Upper lobe of left lung (tissue), 6 donors: ENCODE data around the gene CFAP206. TPM values are rescaled to one million over a fixed set of nuclear protein-coding genes. Genes with fewer than 3 reads are reported as not detected.
A peak's percentile ranks its signal among the peaks of the same experiment; 100 is the strongest.

ENCODE experiments used
- ATAC-seq, 2 donors: fragments of 200-7000 bp; cut with Tn5 transposase; one replicate each; pipeline ENCODE4 v1.9.1; 2022; ENCODE audit warnings: mild to moderate bottlenecking in 2 of 2, moderate library complexity in 2 of 2; ENCODE audit not compliant: low FRiP score in 2 of 2
- DNase-seq, 2 donors: peaks; one replicate each; pipeline ENCODE4 v3.0.0-alpha.2; 2019 to 2020
- H3K27ac ChIP-seq, 4 donors: fragments of 200-600 bp; sonication (generic); one replicate each; pipeline ENCODE4 v1.5.1; 2016 to 2019
- H3K27me3 ChIP-seq, 4 donors: fragments of 200-600 bp; sonication (generic); one replicate each; pipeline ENCODE4 v1.5.1; 2017 to 2019
- H3K36me3 ChIP-seq, 4 donors: fragments of 200-600 bp; sonication (generic); one replicate each; pipeline ENCODE4 v1.5.1; 2016 to 2019
- H3K4me1 ChIP-seq, 4 donors: fragments of 200-600 bp; sonication (generic); one replicate each; pipeline ENCODE4 v1.5.1; 2018 to 2019
- H3K4me3 ChIP-seq, 4 donors: fragments of 200-600 bp; sonication (generic); one replicate each; pipeline ENCODE4 v1.5.1; 2017 to 2019; ENCODE audit warnings: mild to moderate bottlenecking in 2 of 4, moderate library complexity in 1 of 4
- H3K9me3 ChIP-seq, 4 donors: fragments of 200-600 bp; sonication (generic); one replicate each; pipeline ENCODE4 v1.5.1; 2018 to 2019
- EP300 ChIP-seq, 4 donors: sonication (generic); formaldehyde crosslinking; IDR thresholded peaks; one replicate each; pipeline ENCODE4 v1.5.1; 2017; ENCODE audit warnings: antibody characterized with exemption in 4 of 4, control low read depth in 2 of 4
- POLR2A ChIP-seq, 4 donors: fragments of 450-650 bp; IDR thresholded peaks; one replicate each; pipeline ENCODE4 v1.5.1; 2016 to 2017; ENCODE audit warnings: antibody characterized with exemption in 4 of 4, mild to moderate bottlenecking in 2 of 4
- POLR2AphosphoS5 ChIP-seq, 2 donors: sonication (generic); formaldehyde crosslinking; IDR thresholded peaks; one replicate each; pipeline ENCODE4 v1.5.1; 2017; ENCODE audit warnings: antibody characterized with exemption in 2 of 2
- WGBS, 2 donors: methylation state at CpG; one replicate each; pipeline ENCODE4 v1.1.5; 2017 to 2018; 5-methylcytosine and 5-hydroxymethylcytosine counted together
- total RNA-seq, 6 donors: library from RNA; depleted of rRNA in 4 of 6; stranded (reverse); fragments of >200 nt in 4 of 6; gene quantifications; one replicate each; pipeline versions ENCODE4 v1.1.0 to v1.2.1, GENCODE V29; 2016 to 2021
- TF ChIP-seq, protein P1 (sequence below), 6 experiments: fragments of 450-650 bp in 4 of 6; fragments of 200-600 bp in 2 of 6; sonication (generic) in 2 of 6; IDR thresholded peaks; one replicate each; pipeline ENCODE4 v1.5.1; 2016 to 2019; ENCODE audit warnings: antibody characterized with exemption in 6 of 6
- donor health status: DM: no; HTN: no; CAD: no; lungs with moderate emphysema.
- donor health status: DM: no; HTN: yes; CAD: no; lungs with severe emphysema.

Gene CFAP206
- total RNA-seq, 6 donors from 2014 or later, result 0.17 to 14.3 (median 2.4) TPM; not detected in 1

DNA sequence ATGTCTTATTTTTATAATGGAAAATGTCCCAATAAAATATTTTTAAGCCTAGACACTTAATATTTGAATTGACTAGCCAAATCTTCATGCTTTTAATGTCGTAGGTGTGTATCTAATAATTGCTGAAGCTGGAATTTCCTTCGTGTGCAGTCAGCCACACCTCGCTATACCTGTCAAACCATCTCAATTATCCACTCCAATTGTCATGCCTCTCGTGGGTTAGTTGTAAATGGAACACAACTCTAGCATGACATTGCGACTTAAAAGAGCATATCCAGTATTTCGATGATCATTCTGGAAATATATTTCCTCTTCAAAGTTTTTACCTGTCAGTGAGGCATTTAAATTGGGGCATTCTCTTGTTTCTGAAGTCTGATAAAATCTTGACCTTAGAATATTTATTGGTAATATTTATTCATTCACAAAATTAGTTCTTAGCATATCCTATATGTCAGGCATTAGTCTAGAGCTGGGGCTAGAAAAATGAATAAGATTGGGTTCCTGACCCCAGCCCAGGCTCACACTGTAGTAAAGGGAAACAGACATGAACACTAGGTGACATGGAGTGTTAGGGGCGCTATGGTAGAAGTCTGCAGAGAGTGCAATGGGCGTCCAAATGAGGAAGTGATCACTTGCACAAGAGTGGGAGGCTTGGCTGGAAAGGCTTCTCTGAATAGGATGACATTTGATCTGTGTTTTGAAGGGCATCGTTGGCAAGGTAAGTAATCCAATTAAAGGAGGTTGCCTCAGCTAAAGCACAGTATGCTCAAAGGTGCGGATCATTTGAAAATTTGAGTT is 11.0 kb upstream of the CFAP206 start:
- ATAC-seq (peak in 1 of 2 donors; percentile 42), DNase-seq (no peak)
- H3K9me3 ChIP-seq, result no peaks in the 10 kb centered on the region
- H3K27me3 ChIP-seq, result no peaks in the 10 kb centered on the region
- TF ChIP-seq POLR2AphosphoS5 (IDR thresholded peaks at IDR 0.05) (no peak), EP300 (IDR thresholded peaks at IDR 0.05) (no peak), POLR2A (IDR thresholded peaks at IDR 0.05) (no peak)
- TF ChIP-seq, protein P1, sequence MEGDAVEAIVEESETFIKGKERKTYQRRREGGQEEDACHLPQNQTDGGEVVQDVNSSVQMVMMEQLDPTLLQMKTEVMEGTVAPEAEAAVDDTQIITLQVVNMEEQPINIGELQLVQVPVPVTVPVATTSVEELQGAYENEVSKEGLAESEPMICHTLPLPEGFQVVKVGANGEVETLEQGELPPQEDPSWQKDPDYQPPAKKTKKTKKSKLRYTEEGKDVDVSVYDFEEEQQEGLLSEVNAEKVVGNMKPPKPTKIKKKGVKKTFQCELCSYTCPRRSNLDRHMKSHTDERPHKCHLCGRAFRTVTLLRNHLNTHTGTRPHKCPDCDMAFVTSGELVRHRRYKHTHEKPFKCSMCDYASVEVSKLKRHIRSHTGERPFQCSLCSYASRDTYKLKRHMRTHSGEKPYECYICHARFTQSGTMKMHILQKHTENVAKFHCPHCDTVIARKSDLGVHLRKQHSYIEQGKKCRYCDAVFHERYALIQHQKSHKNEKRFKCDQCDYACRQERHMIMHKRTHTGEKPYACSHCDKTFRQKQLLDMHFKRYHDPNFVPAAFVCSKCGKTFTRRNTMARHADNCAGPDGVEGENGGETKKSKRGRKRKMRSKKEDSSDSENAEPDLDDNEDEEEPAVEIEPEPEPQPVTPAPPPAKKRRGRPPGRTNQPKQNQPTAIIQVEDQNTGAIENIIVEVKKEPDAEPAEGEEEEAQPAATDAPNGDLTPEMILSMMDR (IDR thresholded peaks at IDR 0.05), result no peak
- no peak overlapping the region for H3K4me3 ChIP-seq
- 79 to 80% methylated on average over 10 of the region's 10 CpGs for WGBS, 2 donors
- H3K27ac ChIP-seq, result no peak overlapping the region
- no peaks in the 10 kb centered on the region for H3K4me1 ChIP-seq
- H3K36me3 ChIP-seq, result no peaks in the 10 kb centered on the region

DNA sequence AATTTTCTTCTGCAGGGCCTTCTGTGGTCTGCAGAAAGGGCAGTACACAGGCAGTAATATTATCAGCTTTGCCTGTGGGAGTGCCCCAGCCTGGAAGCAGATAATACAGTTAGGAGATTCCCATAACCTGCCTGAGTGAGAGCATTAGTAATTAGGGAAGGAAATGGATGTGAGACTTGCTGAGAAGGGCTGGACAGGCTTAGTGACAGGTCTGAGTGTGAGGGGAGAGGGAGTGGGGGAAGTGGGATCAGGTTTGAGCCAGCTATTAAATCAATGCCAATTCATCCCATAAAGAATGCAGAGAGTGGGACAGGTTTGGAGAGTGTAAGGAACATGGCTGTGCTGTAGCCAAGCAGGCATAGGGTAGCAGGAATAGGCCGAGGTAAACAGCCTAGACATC is 10.1 kb upstream of the CFAP206 start:
- Histone ChIP-seq H3K4me3 (no peak overlapping the region), H3K4me1 (no peaks in the 10 kb centered on the region), H3K9me3 (no peaks in the 10 kb centered on the region), H3K27me3 (no peaks in the 10 kb centered on the region), H3K27ac (no peak overlapping the region), H3K36me3 (no peaks in the 10 kb centered on the region)
- TF ChIP-seq POLR2A (IDR thresholded peaks at IDR 0.05) (no peak), EP300 (IDR thresholded peaks at IDR 0.05) (no peak), POLR2AphosphoS5 (IDR thresholded peaks at IDR 0.05) (no peak)
- TF ChIP-seq, protein P1 (IDR thresholded peaks at IDR 0.05), result no peak
- WGBS, 2 donors, result 81 to 89% methylated on average over 1 of the region's 1 CpG
- no peak for DNase-seq
- no peak for ATAC-seq

DNA sequence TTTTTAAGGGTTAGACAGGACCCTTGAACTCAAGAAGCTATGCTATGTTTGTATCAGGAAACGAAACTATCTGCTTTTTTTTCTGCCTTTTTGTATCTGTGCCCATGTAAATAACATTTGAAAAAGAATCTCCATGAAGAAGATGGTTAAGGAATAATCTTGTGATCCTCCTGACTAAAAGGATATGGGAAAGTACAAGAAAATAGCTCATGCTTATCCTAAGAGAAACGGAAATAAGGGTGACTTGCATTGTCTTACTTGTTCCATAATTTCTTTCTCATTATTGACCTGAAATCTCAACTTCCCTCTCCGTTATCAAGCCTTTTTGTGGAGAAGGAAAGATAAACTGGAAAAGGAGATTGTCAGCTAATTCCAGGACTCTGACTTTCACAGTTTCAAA is 5.9 kb upstream of the CFAP206 start:
- H3K4me1 ChIP-seq, result no peaks in the 10 kb centered on the region
- H3K36me3 ChIP-seq, result no peaks in the 10 kb centered on the region

DNA sequence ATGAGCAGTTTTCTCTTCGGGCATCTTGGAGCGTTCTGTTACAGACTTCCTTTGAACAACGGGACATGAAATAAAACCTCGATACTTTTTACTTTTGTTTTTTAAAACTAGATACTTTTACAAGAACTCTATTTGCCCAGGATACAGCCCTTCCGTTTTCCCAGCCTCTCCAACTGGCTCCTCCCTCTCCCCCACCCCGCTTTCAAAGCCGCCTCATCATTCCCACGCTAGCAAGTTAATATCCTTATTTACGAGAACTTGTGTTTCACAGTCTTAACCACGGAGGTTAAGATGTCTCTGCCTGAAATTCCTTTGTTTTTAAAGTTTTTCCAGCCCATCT is 241 bp upstream of the CFAP206 start:
- Histone ChIP-seq H3K27me3 (no peaks in the 10 kb centered on the region), H3K9me3 (no peaks in the 10 kb centered on the region), H3K27ac (peak overlapping the region; percentile 74 to 88 (median 84)), H3K36me3 (no peaks in the 10 kb centered on the region), H3K4me1 (peaks cover 0 to 10% (median 3%) of the 10 kb centered on the region in 4 donors), H3K4me3 (peak overlapping the region; percentile 73 to 95 (median 88))
- 1 to 3% methylated on average over 10 of the region's 10 CpGs for WGBS, 2 donors
- ATAC-seq (peak; percentile 46 to 75), DNase-seq (peak in 1 of 2 donors; percentile 32)
- TF ChIP-seq POLR2A (IDR thresholded peaks at IDR 0.05), result no peak
- TF ChIP-seq, protein P1 (IDR thresholded peaks at IDR 0.05), result no peak
- no peak for TF ChIP-seq POLR2AphosphoS5 (IDR thresholded peaks at IDR 0.05)
- no peak for TF ChIP-seq EP300 (IDR thresholded peaks at IDR 0.05)

More for the DNA sequence above, 5.9 kb upstream of the CFAP206 start:
- no peak for ATAC-seq
- Histone ChIP-seq H3K27ac (no peak overlapping the region), H3K27me3 (no peaks in the 10 kb centered on the region), H3K4me3 (no peak overlapping the region), H3K9me3 (no peaks in the 10 kb centered on the region)
- TF ChIP-seq POLR2AphosphoS5 (IDR thresholded peaks at IDR 0.05) (no peak), POLR2A (IDR thresholded peaks at IDR 0.05) (no peak), EP300 (IDR thresholded peaks at IDR 0.05) (no peak)
- TF ChIP-seq, protein P1 (IDR thresholded peaks at IDR 0.05), result no peak
- WGBS, 2 donors, result 74 to 79% methylated on average over 3 of the region's 3 CpGs
- DNase-seq, result no peak
